GM18502 (cell line): ENCODE measurements around the gene ATF4.
"Not testable (repeated sequence)": the region's sequence is repeated elsewhere in the genome, so short reads cannot be mapped to it uniquely, and the experiment has no call there.

Experiments
- ATAC-seq: cut with Tn5 transposase; IDR thresholded peaks from one replicate; pipeline ENCODE4 v1.9.1; 2021; ENCODE audit warnings: mild to moderate bottlenecking; ENCODE audit not compliant: unreplicated experiment, poor library complexity

The ATF4 gene

GRCh38 chr22:39489094-39490068 lies 31.0 kb upstream of the ATF4 start:
- ATAC-seq, result no peak

DNA sequence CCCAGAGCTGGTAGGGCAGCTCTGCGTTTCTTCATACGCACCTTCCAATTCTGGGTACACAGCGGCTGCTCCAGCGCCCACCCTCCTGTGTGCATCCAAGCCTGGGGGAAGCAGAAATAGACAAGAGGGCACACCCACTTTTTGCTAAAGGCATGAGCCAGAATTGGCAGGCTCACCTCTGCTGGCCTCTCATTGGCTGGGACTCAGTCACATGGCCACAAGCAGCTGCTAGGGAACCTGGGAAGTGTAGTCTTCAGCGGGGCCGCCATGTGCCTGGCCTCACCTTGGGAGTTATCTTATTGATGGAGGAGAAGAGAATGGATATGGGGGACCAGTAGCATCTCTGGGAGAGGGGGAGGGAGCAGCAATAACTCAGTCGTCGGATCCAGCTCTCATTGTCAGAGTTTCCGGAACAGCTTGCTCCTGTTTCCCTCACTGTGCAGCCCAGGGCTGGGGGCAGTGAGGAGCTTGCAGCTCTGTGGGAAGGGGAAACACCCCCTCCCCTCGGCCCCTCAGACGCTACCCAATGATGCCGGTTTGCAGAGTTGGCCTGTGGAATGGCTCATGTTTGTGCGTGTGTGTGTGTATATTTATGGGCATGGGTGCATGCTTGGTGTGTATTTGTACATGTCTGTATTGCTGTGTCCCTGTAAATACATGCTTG lies 30.1 kb upstream of the ATF4 start:
- ATAC-seq, result peak; percentile 81

- no peak for ATAC-seq
Observed at GRCh38 chr22:39490966-39491680, 29.2 kb upstream of the ATF4 start.

GRCh38 chr22:39491696-39492095 lies 28.7 kb upstream of the ATF4 start:
- ATAC-seq, result no peak

GRCh38 chr22:39492186-39492585 lies 28.2 kb upstream of the ATF4 start:
- no peak for ATAC-seq

GRCh38 chr22:39493759-39494158 lies 26.6 kb upstream of the ATF4 start:
- ATAC-seq, result no peak

DNA sequence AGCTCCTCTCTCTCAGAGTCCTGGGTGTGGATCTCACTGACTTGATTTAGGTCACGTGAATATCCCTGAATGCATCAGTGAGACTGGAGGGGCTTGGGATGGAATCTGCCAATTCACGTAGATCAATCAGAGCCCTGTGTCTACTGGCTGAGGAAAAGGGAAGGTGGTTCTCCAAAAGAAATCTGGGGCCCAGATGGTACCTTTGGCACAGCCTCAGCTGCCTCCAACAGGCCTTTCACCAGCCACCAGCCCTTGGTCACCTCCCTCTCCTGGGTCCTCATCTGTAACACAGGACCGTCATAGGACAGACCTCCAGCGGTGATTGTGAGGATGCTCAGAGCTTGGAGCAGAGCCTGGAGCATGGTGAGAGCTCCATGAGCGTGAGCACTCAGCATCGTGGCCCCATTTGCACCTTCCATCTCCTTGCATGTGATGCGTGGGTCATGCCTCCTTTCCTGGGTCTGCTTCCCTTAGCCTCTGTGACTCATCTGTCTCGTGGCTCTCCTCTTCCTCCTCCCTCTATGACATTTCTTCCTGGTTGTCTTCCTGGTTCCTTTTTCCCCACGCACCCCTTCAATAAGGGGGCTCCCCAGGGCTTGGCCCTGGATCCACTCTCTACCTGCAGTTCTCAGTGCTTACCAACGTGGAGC lies 25.8 kb upstream of the ATF4 start:
- ATAC-seq, result no peak

DNA sequence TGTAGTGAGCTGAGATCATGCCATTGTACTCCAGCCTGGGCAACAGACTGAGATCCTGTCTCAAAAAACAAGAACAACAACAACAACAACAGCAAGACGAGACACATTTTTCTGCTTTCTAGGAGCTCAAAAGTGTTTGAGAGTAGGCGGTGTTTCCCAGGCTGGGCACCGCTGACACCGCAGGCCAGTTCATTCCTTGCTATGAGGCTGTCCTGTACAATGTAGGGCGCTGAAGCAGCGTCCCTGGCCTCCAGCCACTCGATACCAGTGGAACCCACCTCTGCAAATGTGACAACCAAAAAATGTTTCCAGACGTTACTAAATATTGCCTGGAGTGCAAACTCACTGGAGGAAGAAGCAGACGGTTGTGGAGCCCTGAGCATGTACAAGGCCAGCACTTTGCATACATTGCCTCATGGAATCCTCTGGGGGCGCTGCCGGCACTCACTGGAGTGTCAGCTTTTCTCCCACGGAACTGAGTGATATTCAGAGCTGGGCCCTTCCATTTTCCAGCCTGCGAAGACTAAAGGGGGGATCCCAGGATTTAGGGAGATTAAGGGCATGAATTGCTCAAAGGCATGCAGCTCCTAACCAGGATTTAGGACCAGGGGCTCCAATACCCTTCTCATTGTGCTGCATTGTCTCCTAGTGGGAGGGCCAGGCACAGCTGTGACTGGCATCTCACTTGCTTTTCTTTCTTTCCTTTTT lies 24.1 kb upstream of the ATF4 start:
- no peak for ATAC-seq

GRCh38 chr22:39497429-39497828 lies 22.9 kb upstream of the ATF4 start:
- ATAC-seq, result no peak

- ATAC-seq, result no peak
Observed at GRCh38 chr22:39498368-39498767, 22.0 kb upstream of the ATF4 start.

GRCh38 chr22:39498802-39499201 lies 21.6 kb upstream of the ATF4 start:
- no peak for ATAC-seq

GRCh38 chr22:39500101-39500500 lies 20.3 kb upstream of the ATF4 start:
- no peak for ATAC-seq

- no peak for ATAC-seq
Observed at GRCh38 chr22:39501644-39502108, 18.7 kb upstream of the ATF4 start.

DNA sequence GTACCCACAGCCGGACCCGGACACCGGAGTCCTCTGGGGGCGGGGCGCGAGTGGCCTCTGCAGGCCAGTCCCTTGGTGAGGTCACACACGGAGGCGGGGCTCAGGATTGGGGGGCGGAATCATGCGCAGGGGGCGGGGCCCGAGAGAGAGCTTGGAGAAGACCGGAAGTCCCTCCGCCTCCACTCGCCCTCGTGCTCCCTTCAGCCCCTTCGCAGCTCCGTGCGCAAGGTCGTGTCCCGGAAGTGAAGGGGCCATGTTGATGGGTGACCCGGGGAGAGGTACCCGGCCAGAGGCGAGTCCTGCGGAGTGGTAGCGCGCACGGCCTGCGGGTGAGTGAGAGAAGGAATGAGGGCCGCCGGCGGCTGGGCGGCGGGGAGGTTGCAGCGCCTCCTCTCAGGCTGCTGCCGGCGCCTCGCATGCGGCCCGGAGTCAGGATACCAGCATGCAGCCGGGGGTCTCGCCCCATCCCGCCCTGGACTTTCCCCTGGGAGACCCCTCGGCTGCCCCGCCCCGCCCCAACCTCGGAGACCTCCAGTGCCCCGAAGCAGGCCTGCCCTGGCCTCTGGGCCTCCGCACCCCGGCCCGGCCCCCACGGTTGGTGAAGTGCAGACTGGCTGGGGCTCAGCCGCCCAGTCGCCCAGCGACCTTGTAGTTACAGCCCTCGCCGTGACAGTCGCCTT lies 18.1 kb upstream of the ATF4 start, which contains the start of gene MIEF1:
Gene MIEF1, plus strand, starts transcription at position 182 of the 680 bp plus-strand sequence. CDS start 9,005 bp downstream, outside the sequence.
- peak; percentile 88 for ATAC-seq

- no peak for ATAC-seq
Observed at GRCh38 chr22:39502789-39503409, 17.5 kb upstream of the ATF4 start.

GRCh38 chr22:39503630-39504029 lies 16.7 kb upstream of the ATF4 start:
- no peak for ATAC-seq

- ATAC-seq, result no peak
Observed at GRCh38 chr22:39504071-39504470, 16.3 kb upstream of the ATF4 start.

- not testable (repeated sequence) for ATAC-seq
Observed at GRCh38 chr22:39507021-39507420, 13.3 kb upstream of the ATF4 start.

- no peak for ATAC-seq
Observed at GRCh38 chr22:39508393-39508792, 12.0 kb upstream of the ATF4 start.
